Measurements from ENCODE around the gene STAB2. TPM values are rescaled to one million over a fixed set of nuclear protein-coding genes. Genes with fewer than 3 reads are reported as not detected.
A peak's percentile ranks its signal among the peaks of the same experiment; 100 is the strongest.

The STAB2 gene
- total RNA-seq, 8 experiments from 2014 or later, result 0.21 TPM; not detected in 7

DNA sequence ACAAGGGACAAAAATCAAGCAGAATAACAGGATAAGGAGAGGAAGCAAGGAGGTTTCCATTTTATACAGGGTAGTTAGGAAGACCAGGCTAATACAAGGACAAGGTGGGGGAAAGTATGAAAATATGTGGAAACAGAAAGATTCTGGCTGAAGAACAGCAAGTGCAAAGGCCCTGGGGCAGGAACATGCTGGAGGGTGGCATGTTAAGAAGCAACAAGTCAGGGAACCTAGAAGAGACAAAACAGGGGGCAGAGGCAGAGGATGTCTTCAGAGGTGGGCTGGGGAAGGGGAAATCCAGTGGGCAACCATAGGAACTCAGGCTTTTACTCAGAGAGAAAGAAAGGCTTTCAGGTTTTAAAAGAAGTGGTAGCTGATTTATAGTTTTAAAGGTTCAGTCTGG lies 199.1 kb downstream of the STAB2 start:
- no peak overlapping the region for H3K27ac ChIP-seq
- no peak for ATAC-seq (replicated peaks in 6 of 8)
- no peaks in the 10 kb centered on the region for H3K4me1 ChIP-seq (replicated peaks in 1 of 2)
- H3K4me3 ChIP-seq, result no peak overlapping the region
- in situ Hi-C loops (cut with MboI; ENCODE audit: low pct_unique_long_range_greater_than_20kb in 2 of 9, low sequenced_read_pairs in 9 of 9, unreplicated experiment in 9 of 9), result no loop called here

DNA sequence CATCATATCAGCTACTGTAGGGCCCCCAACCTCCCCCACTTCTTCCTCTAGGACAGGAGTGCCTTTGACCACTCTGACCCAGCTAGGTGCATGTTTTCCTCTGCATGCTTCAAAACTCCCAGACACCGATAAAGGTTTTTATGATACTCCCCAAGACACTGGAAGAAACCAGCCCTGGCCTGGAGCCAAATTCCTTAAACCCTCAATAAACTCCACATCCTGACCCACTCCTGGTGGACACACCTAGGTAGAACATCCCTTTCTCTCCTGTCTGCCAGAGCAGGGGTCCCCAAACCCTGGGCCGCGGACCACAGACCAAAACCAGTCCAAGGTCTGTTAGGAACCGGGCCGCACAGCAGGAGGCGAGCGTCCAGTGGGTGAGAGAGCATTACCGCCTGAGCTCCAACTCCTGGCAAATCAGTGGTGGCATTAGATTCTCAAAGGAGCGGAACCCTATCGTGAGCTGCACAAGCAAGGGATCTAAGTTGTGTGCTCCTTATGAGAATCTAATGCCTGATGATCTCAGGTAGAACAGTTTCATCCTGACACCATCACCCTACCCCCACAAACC lies 204.4 kb downstream of the STAB2 start:
- Histone ChIP-seq H3K4me3 (no peak overlapping the region), H3K4me1 (replicated peaks in 1 of 2) (peaks cover 4 to 6% of the 10 kb centered on the region in 2 donors), H3K27ac (no peak overlapping the region)
- WGBS, 10 experiments, result 72 to 100% (median 95%) methylated on average over 1 to 10 of the region's 10 CpGs; no CpG with 5 or more reads in 4 of the 10 experiments
- in situ Hi-C loops (cut with MboI; ENCODE audit: low pct_unique_long_range_greater_than_20kb in 2 of 9, low sequenced_read_pairs in 9 of 9, unreplicated experiment in 9 of 9), result no loop called here
- ATAC-seq (replicated peaks in 6 of 8), result no peak

DNA sequence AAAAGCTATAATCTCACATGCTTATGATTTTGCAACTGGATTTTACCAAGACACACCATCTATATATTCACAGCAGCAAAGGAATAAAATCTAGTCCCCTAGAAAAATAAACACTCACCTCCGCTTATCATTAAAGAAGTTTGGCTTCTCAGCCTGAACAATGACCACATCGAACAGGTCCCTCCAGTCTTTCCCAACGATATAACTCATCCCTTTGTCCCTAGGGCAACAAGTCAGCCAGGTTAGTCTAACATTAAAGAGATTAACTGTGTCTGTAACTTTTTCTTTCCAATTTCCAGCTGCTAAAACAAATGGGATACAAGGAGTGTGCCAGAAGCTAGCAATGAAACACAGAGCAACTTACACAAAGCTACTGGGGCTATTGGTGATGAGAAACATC lies 206.0 kb downstream of the STAB2 start:
- no peak overlapping the region for H3K4me3 ChIP-seq
- peaks cover 4 to 6% of the 10 kb centered on the region in 2 donors for H3K4me1 ChIP-seq (replicated peaks in 1 of 2)
- no peak overlapping the region for H3K27ac ChIP-seq
- in situ Hi-C loops (cut with MboI; ENCODE audit: low pct_unique_long_range_greater_than_20kb in 2 of 9, low sequenced_read_pairs in 9 of 9, unreplicated experiment in 9 of 9), result no loop called here
- 50 to 100% (median 90%) methylated on average over 1 to 3 of the region's 3 CpGs; no CpG with 5 or more reads in 4 of the 10 experiments for WGBS, 10 experiments
- ATAC-seq (replicated peaks in 6 of 8), result no peak

DNA sequence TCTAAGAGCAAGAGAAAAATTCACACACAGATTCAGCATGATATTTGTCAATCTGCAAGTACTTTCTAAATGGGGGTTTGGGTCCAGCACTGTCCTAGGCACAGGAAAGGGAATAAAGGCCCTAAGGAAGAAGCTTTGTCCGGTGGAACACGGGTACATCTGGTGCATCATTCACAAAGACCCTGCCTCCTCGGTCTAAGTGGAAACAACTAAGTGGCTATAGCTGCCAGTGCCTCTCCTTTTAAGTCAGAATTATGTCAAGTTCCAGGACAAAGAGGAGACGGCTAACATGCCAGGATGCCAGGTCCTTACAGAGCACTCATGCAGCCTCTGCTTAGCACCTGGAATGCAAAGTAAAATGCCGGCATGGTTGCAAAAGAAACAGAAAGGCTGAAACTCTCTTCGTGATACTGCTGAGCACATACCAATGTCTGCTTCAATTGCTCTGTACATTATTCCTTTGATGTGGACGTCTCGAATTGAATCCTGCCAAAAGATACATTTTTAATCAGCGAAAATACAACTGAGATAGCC lies 206.5 kb downstream of the STAB2 start:
- WGBS, 10 experiments, result 67 to 100% (median 96%) methylated on average over 1 to 8 of the region's 9 CpGs; no CpG with 5 or more reads in 1 of the 10 experiments
- Histone ChIP-seq H3K27ac (no peak overlapping the region), H3K4me3 (no peak overlapping the region), H3K4me1 (replicated peaks in 1 of 2) (peaks cover 4 to 6% of the 10 kb centered on the region in 2 donors)
- in situ Hi-C loops (cut with MboI; ENCODE audit: low pct_unique_long_range_greater_than_20kb in 2 of 9, low sequenced_read_pairs in 9 of 9, unreplicated experiment in 9 of 9), result no loop called here
- no peak for ATAC-seq (replicated peaks in 6 of 8)

DNA sequence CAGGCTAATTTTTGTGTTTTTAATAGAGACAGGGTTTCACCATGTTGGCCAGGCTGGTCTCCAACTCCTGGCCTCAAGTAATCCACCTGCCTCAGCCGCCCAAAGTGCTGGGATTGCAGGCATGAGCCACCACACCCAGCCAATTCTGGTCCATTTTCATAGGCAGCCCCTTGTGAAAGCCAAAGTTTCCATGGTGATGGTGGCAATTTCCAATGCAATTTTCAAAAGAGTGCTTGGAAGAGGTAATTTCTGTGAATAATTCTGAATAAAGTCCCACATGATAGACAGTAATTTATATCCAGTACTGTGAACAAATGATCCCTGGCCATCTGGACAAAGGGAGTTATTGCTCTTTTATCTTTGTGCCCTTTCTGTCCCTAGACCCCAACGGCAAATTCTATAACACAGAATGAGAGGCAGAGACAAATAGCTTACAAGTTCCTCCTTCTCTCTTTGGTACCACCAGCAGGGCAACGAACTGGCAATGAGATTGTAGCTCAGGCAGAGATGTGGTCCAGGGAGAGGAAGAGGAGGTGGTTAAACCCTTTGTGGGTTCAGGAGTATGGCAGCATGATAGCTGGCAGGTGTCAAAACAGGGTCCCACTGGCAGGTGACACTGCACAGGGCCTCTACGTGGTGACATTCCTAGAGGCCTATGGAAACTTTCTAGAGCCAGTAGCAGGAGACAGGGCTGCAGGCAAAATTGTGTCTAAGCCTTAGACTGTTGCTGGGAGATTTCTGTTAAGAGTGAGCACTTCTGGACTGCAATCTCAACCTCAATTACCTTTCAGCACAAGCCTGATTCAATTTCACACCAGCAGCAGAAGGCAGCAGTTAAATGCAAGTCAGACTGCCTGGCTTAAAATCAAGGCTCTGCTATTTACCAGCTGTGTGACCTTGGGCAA lies 207.5 kb downstream of the STAB2 start:
- 19 to 100% (median 49%) methylated on average over 1 to 3 of the region's 4 CpGs; no CpG with 5 or more reads in 4 of the 10 experiments for WGBS, 10 experiments
- in situ Hi-C loops (cut with MboI; ENCODE audit: low pct_unique_long_range_greater_than_20kb in 2 of 9, low sequenced_read_pairs in 9 of 9, unreplicated experiment in 9 of 9), result no loop called here
- H3K4me3 ChIP-seq, result no peak overlapping the region
- ATAC-seq (replicated peaks in 6 of 8), result peak in 4 of 8 experiments; percentile 18 to 69 (median 46)
- peaks cover 4 to 6% of the 10 kb centered on the region in 2 donors for H3K4me1 ChIP-seq (replicated peaks in 1 of 2)
- no peak overlapping the region for H3K27ac ChIP-seq

DNA sequence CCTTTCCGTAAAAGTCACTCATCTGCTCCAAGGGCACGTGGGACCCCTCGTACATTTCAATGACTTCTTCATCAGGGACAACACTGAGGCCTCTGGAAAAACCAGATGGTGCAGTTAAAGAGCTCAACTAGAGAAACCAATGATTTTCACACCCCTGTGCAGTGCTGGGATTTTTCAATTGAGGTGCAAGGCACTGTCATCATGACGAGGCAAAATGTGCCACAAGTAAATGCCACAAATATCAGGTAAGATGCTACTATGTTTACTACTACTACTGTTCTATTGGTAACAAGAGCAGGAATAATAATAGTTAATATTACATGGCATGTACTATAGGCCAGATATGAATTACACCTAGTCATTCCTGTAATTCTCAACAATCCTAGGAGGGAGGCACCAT lies 211.5 kb downstream of the STAB2 start:
- WGBS, 10 experiments, result 80 to 100% (median 93%) methylated on average over 1 to 4 of the region's 4 CpGs; no CpG with 5 or more reads in 1 of the 10 experiments
- Histone ChIP-seq H3K27ac (no peak overlapping the region), H3K4me3 (no peak overlapping the region), H3K4me1 (replicated peaks in 1 of 2) (peaks cover 4 to 6% of the 10 kb centered on the region in 2 donors)
- no peak for ATAC-seq (replicated peaks in 6 of 8)
- in situ Hi-C loops (cut with MboI; ENCODE audit: low pct_unique_long_range_greater_than_20kb in 2 of 9, low sequenced_read_pairs in 9 of 9, unreplicated experiment in 9 of 9), result no loop called here

DNA sequence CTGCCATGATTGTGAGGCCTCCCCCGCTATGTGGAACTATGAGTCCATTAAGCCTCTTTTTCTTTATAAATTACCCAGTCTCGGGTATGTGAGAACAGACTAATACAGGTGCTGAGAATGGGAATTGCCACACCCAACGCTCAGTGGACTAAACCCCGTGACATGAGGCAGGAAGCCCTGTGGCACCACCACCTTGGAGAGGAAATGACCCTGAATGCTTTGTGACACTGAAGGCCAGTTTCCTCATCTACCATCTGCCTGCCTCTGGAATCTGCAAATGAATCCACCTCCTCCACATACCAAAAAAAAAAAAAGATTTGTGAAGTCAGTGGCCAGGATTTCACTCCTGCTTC lies 212.4 kb downstream of the STAB2 start:
- ATAC-seq (replicated peaks in 6 of 8), result no peak
- 97 to 100% (median 100%) methylated on average over 1 to 4 of the region's 4 CpGs; no CpG with 5 or more reads in 5 of the 10 experiments for WGBS, 10 experiments
- Histone ChIP-seq H3K4me3 (no peak overlapping the region), H3K4me1 (replicated peaks in 1 of 2) (peaks cover 2% of the 10 kb centered on the region in 2 donors), H3K27ac (no peak overlapping the region)
- in situ Hi-C loops (cut with MboI; ENCODE audit: low pct_unique_long_range_greater_than_20kb in 2 of 9, low sequenced_read_pairs in 9 of 9, unreplicated experiment in 9 of 9), result no loop called here

DNA sequence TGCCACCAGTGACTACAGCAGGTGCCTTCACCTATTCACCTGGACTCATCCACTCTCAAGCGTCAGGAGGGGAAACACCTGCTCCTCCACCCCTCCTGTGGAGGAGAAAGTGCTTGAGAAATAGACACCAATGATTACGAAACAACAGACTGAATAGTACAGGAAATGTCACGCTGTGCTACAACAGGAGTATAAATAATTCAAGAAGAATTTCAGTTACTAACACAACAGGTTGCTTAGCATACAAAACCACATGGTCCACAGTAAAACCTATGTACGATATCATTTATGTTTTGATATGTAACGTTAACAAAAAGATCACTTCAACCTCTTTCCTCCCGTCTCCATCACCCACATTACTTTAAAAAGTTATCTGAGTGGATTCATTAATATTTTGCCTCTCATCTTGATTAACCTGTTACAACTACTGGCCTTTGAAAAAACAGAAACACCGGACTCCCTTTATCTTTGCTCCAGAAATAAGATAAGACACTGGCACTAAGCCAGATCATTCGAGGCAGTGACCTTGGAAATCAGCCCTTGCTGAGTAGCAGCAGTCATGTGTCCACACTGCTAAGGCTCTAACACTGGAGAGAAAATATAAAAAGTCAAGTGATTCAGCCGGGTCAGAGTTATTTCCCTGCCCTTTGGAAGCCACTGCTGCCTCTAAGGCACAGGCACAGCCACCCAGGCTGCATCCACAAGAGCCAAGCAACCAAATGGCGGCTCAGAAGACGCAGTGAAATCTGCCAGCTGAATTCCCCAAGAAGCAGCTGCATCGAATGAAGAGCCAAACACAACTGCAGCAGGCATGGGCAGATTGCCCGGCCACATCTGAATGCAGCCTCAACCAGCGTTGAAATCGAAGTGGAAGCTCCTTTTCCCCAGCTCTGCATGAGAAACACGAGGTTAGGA lies 213.0 kb downstream of the STAB2 start:
- Histone ChIP-seq H3K4me1 (replicated peaks in 1 of 2) (peaks cover 0 to 3% of the 10 kb centered on the region in 2 donors), H3K4me3 (no peak overlapping the region), H3K27ac (no peak overlapping the region)
- WGBS, 10 experiments, result 43 to 100% (median 88%) methylated on average over 2 to 11 of the region's 16 CpGs; no CpG with 5 or more reads in 1 of the 10 experiments
- in situ Hi-C loops (cut with MboI; ENCODE audit: low pct_unique_long_range_greater_than_20kb in 2 of 9, low sequenced_read_pairs in 9 of 9, unreplicated experiment in 9 of 9), result no loop called here
- peak in 3 of 8 experiments; percentile 33 to 46 (median 45) for ATAC-seq (replicated peaks in 6 of 8)

DNA sequence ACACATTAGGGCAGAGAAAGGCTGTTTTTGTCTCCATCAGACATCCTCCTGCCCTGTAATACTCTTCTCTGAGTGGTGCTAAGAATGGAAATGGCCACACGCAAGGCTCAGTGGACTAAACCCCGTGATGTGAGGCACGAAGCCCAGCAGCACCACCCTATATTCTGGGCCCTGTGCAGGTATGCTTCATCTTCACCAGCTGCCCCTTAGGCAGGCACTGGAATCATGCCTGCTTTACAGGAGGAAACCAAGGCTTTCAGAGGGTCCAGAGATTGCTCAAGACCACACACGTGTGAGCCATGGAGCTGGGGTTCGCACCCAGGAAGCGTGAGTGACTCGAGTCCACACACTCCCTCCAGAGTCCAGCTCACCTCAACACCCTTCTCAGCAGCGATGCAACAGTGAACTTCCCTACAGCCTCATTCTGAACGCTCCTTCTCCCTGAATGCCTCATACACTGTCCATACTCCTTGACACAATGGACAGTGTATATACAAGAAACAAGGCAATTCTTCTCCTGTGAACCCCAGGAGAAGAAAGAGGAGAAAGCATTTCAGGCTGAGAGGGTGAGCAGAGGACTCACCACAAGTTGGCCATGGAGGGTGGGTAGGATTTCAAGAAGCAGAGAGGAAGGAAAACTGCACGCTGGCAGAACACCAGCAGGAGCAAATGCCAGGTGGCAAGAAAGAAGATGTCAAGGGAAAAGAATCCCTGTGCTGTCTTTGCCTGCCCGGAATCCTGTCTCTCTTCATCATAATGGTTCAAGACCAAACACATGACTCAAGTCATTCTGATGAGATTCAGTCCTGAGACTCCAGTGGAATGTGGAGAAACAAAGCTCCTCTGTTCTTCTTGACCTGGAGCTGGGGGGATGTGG lies 214.9 kb downstream of the STAB2 start:
- WGBS, 10 experiments, result 57 to 100% (median 89%) methylated on average over 1 to 6 of the region's 11 CpGs; no CpG with 5 or more reads in 2 of the 10 experiments
- in situ Hi-C loops (cut with MboI; ENCODE audit: low pct_unique_long_range_greater_than_20kb in 2 of 9, low sequenced_read_pairs in 9 of 9, unreplicated experiment in 9 of 9), result no loop called here
- Histone ChIP-seq H3K4me1 (replicated peaks in 1 of 2) (peaks cover 0 to 3% of the 10 kb centered on the region in 2 donors), H3K27ac (no peak overlapping the region), H3K4me3 (no peak overlapping the region)
- no peak for ATAC-seq (replicated peaks in 6 of 8)

DNA sequence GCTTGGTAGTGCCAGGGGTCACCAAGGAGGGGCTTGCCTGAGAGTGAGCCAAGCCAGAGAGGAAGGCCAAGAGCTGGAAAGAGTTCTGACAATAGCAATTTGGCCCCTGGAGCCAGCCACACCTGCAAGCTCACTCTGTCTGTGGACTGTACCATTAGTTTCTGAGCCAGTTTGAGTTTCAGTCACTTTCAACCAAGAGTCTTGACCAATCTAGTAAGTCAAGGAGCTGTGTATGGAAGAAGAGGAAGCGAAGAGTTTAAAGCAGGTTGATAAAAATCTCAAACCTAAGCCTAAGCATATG lies 215.5 kb downstream of the STAB2 start:
- no peak for ATAC-seq (replicated peaks in 6 of 8)
- Histone ChIP-seq H3K4me3 (no peak overlapping the region), H3K27ac (no peak overlapping the region), H3K4me1 (replicated peaks in 1 of 2) (peaks cover 0 to 3% of the 10 kb centered on the region in 2 donors)
- WGBS, 10 experiments, result 67 to 100% (median 100%) methylated on average over 1 of the region's 1 CpG; no CpG with 5 or more reads in 5 of the 10 experiments
- in situ Hi-C loops (cut with MboI; ENCODE audit: low pct_unique_long_range_greater_than_20kb in 2 of 9, low sequenced_read_pairs in 9 of 9, unreplicated experiment in 9 of 9), result no loop called here

DNA sequence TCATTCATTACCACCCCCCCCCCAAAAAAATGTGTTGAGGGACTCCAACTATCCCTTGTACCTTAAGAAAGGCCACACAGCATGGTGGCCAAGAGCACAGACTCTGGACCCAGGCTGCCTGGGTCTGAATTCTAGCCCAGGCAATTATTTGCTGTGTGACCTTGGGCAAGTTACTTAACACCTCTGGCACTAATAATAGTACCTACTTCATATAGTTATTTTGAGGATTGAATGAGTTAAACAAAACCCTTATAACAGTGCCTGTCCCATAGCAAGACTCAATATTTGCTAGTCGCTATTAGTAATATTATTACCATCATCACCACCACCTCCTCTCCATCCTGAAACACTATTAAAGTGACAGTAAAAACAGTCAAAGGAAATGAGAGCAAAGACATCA lies 216.8 kb downstream of the STAB2 start:
- ATAC-seq (replicated peaks in 6 of 8), result no peak
- Histone ChIP-seq H3K4me3 (no peak overlapping the region), H3K27ac (no peak overlapping the region), H3K4me1 (replicated peaks in 1 of 2) (peaks cover 0 to 3% of the 10 kb centered on the region in 2 donors)
- in situ Hi-C loops (cut with MboI; ENCODE audit: low pct_unique_long_range_greater_than_20kb in 2 of 9, low sequenced_read_pairs in 9 of 9, unreplicated experiment in 9 of 9), result no loop called here
- WGBS, 10 experiments, result 75 to 100% (median 100%) methylated on average over 1 of the region's 1 CpG; no CpG with 5 or more reads in 2 of the 10 experiments

Data from motor neuron (in vitro differentiated cells).